ENCODE data around the gene NIT1. TPM values are rescaled to one million over a fixed set of nuclear protein-coding genes. Genes with fewer than 3 reads are reported as not detected.

Gene NIT1
- total and polyA plus RNA-seq, 10 of the 15 experiments (the other 5 are each of a cell fraction or from before 2014, with no cell fraction given) = 19.2 to 54.4 (median 28.3) TPM

- FAIRE-seq (no peak), ATAC-seq (peak; percentile 12; the same call in 2 of the 3 replicates), DNase-seq (ENCODE audit: low read depth, low spot score) (no peak)
- Histone ChIP-seq H3K27me3 (replicated peaks in 1 of 2; ENCODE audit: control insufficient read depth in 2 of 2, insufficient read depth in 2 of 2, low read length in 1 of 2) (no peaks in the 10 kb centered on the region), H3K4me2 (ENCODE audit: control insufficient read depth, insufficient read depth) (peak overlapping the region; percentile 73), H3K4me1 (ENCODE audit: control insufficient read depth, insufficient read depth, low read length) (peaks cover 3% of the 10 kb centered on the region), H4K20me1 (ENCODE audit: control insufficient read depth, insufficient read depth) (no peaks in the 10 kb centered on the region; the same call in 1 of the 2 replicates), H3K79me2 (ENCODE audit: control insufficient read depth, insufficient read depth, low read length) (peaks cover 47% of the 10 kb centered on the region), H3K36me3 (ENCODE audit: control insufficient read depth in 2 of 2, insufficient read depth in 2 of 2, low read length in 1 of 2) (peaks cover 0 to 14% of the 10 kb centered on the region in 2 experiments; a peak in 2 of 4 replicates), H3K9ac (ENCODE audit: control insufficient read depth, insufficient read depth, low read length) (peak overlapping the region; percentile 94), H3K9me3 (replicated peaks; ENCODE audit: control insufficient read depth, insufficient read depth, low read length) (no peaks in the 10 kb centered on the region), H3K4me3 (peak overlapping the region; percentile 93), H3K27ac (ENCODE audit: control insufficient read depth, insufficient read depth) (peak overlapping the region; percentile 79), H2AFZ (ENCODE audit: control insufficient read depth, low read depth, low read length) (peak overlapping the region; percentile 54)
- in situ Hi-C loops (cut with MboI) = no loop called here
- intact Hi-C loops (cut with micrococcal nuclease; ENCODE audit: unreplicated experiment) = loop anchor here (2.0 kb wide), 1 partner anchor 61 kb away; no protein-coding TSS in a partner anchor
- ChIA-PET RAD21 (ENCODE audit: unreplicated experiment) (interaction anchor here (0.9 to 2.7 kb wide), 10 partner anchors 13 to 134 kb away, joined by 3 to 11 read pairs (median 5); partner anchors contain the start of genes ARHGAP30, KLHDC9, NIT1 and PFDN2), SMC1A (ENCODE audit: uncharacterized antibody, unreplicated experiment) (interaction anchor here (0.9 to 1.9 kb wide), 8 partner anchors 10 to 118 kb away, joined by 3 to 5 read pairs (median 4); no protein-coding TSS in a partner anchor), POLR2A (interaction anchor here (0.6 to 3.7 kb wide), 8 partner anchors 14 to 207 kb away, joined by 4 to 24 read pairs (median 7); partner anchors contain the start of genes ARHGAP30, NIT1, PFDN2 and PPOX), CTCF (interaction anchor here (0.7 to 2.8 kb wide), 12 partner anchors 14 to 404 kb away, joined by 3 to 14 read pairs (median 4); partner anchors contain the start of genes NIT1, PFDN2 and PPOX)
- no TSS peak for BruUV-seq (replicated peaks)
- WGBS (ENCODE audit: insufficient coverage, insufficient replicate concordance, low lambda C conversion rate, missing lambda C conversion rate) = 11% methylated on average over 18 of the region's 22 CpGs
- no peak for TF ChIP-seq BCL3 (IDR thresholded peaks at IDR 0.05; ENCODE audit: borderline replicate concordance, insufficient read depth, low read depth, low read length, poor library complexity, severe bottlenecking)
- no peak for TF ChIP-seq CREB1 (IDR thresholded peaks at IDR 0.05; ENCODE audit: low read depth)
- TF ChIP-seq HDAC2 (IDR thresholded peaks at IDR 0.05) = no peak
- 0 out of 2 replicates have a peak, but pooled peaks have one; percentile 2 for TF ChIP-seq TCF3 (IDR thresholded peaks at IDR 0.05; ENCODE audit: borderline replicate concordance, insufficient read depth, low read depth, low read length)
- TF ChIP-seq ATF2 (IDR thresholded peaks at IDR 0.05; ENCODE audit: low read length) = no peak
- TF ChIP-seq FOXM1 (IDR thresholded peaks at IDR 0.05; ENCODE audit: low read depth, low read length) = no peak
- TF ChIP-seq PKNOX1 (IDR thresholded peaks at IDR 0.05) = no peak
- TF ChIP-seq, protein P1, sequence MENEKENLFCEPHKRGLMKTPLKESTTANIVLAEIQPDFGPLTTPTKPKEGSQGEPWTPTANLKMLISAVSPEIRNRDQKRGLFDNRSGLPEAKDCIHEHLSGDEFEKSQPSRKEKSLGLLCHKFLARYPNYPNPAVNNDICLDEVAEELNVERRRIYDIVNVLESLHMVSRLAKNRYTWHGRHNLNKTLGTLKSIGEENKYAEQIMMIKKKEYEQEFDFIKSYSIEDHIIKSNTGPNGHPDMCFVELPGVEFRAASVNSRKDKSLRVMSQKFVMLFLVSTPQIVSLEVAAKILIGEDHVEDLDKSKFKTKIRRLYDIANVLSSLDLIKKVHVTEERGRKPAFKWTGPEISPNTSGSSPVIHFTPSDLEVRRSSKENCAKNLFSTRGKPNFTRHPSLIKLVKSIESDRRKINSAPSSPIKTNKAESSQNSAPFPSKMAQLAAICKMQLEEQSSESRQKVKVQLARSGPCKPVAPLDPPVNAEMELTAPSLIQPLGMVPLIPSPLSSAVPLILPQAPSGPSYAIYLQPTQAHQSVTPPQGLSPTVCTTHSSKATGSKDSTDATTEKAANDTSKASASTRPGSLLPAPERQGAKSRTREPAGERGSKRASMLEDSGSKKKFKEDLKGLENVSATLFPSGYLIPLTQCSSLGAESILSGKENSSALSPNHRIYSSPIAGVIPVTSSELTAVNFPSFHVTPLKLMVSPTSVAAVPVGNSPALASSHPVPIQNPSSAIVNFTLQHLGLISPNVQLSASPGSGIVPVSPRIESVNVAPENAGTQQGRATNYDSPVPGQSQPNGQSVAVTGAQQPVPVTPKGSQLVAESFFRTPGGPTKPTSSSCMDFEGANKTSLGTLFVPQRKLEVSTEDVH (IDR thresholded peaks at IDR 0.05; ENCODE audit: low read depth, partially characterized antibody) = no peak
- no peak for TF ChIP-seq JUNB (IDR thresholded peaks at IDR 0.05)
- TF ChIP-seq RB1 (IDR thresholded peaks at IDR 0.05; ENCODE audit: borderline replicate concordance) = no peak
- no peak for TF ChIP-seq CREM (IDR thresholded peaks at IDR 0.05; ENCODE audit: low read depth)
- peak; percentile 37; the same call in 1 of the 2 replicates for TF ChIP-seq MTA2 (IDR thresholded peaks at IDR 0.05; ENCODE audit: low read depth)
- TF ChIP-seq TBL1XR1 (IDR thresholded peaks at IDR 0.05; ENCODE audit: low read depth, low read length) = no peak
- TF ChIP-seq WRNIP1 (IDR thresholded peaks at IDR 0.05; ENCODE audit: borderline replicate concordance, low read depth, low read length) = 0 out of 2 replicates have a peak, but pooled peaks have one; percentile 64
- TF ChIP-seq JUND (IDR thresholded peaks at IDR 0.05; ENCODE audit: low read depth, low read length) = no peak
Observed at GRCh38 chr1:161131523-161132409, 13.9 kb downstream of the NIT1 start.

All from GM12878 (cell line).